K562 (cell line): ENCODE data around the gene PBRM1. TPM values are rescaled to one million over a fixed set of nuclear protein-coding genes. Genes with fewer than 3 reads are reported as not detected.

Experiments
- ATAC-seq: fragments of 200-7000 bp; cut with Tn5 transposase; 3 replicates; pipeline ENCODE4 v1.9.1; 2020; ENCODE audit warnings: moderate library complexity
- BruUV-seq: library from RNA; stranded (reverse); fragments of 400-500 nt; replicated peaks from 2 replicates; lab custom pipeline; 2021; lab: Mats Ljungman, UMichigan
- CTCF ChIA-PET: fragments of 300-600 bp; formaldehyde crosslinking; extraction: SDS; loops from one replicate; lab custom pipeline; 2021; ENCODE audit warnings: low intra/inter-chr PET ratio; lab: Yijun Ruan, JAX
- POLR2A ChIA-PET: fragments of 300-600, 350-650 bp; sonication (Branson Sonifier 250); formaldehyde crosslinking; extraction: SDS; loops from one replicate; lab custom pipeline; 2021; ENCODE audit warnings: antibody characterized with exemption, inconsistent platforms; lab: Yijun Ruan, JAX
- DNase-seq, 4 experiments: peaks; one replicate each; pipeline versions ENCODE4 v3.0.0 to v3.0.0-alpha.2; 2011 to 2018; ENCODE audit warnings: low spot score in 3 of 4, mixed read lengths in 3 of 4; ENCODE audit errors: extremely low read depth in 1 of 4
- FAIRE-seq: peaks from 2 replicates; lab custom pipeline; 2011; peaks lifted over from hg19 to GRCh38; lab: Jason Lieb, UNC
- H2AFZ ChIP-seq: 2 replicates; pipeline ENCODE4 v1.6.0; 2011; ENCODE audit warnings: low read depth, low read length, control low read depth, inconsistent platforms
- H3K27ac ChIP-seq: fragments of 200-600 bp; 3 replicates; pipeline ENCODE4 v1.8.0; 2011; ENCODE audit warnings: low read depth, mild to moderate bottlenecking, control low read depth, inconsistent platforms, low read length, moderate library complexity, mixed read lengths; ENCODE audit errors: extremely low read depth
- H3K27me3 ChIP-seq, 2 experiments: fragments of 300-600 bp in 1 of 2; 2 replicates in 1 of 2; 3 replicates in 1 of 2; pipeline versions ENCODE4 v1.6.0 to v1.8.0; 2011; ENCODE audit warnings: inconsistent platforms in 2 of 2, low read length in 2 of 2, mild to moderate bottlenecking in 1 of 2, mixed read lengths in 1 of 2, moderate library complexity in 1 of 2; ENCODE audit not compliant: control insufficient read depth in 2 of 2, insufficient read depth in 2 of 2
- H3K36me3 ChIP-seq: fragments of 300-600 bp; 3 replicates; pipeline ENCODE4 v1.8.0; 2011; ENCODE audit warnings: mild to moderate bottlenecking, low read length, inconsistent platforms; ENCODE audit not compliant: control insufficient read depth, insufficient read depth
- H3K4me1 ChIP-seq, 2 experiments: fragments of 200-600 bp in 1 of 2; replicated peaks in 1 of 2; 2 replicates in 1 of 2; 3 replicates in 1 of 2; pipeline versions ENCODE4 v1.5.1 to v1.8.0; 2011; ENCODE audit warnings: inconsistent platforms in 2 of 2, low read length in 2 of 2, mild to moderate bottlenecking in 1 of 2, mixed read lengths in 1 of 2, moderate library complexity in 1 of 2; ENCODE audit not compliant: control insufficient read depth in 2 of 2, insufficient read depth in 2 of 2
- H3K4me2 ChIP-seq: 2 replicates; pipeline ENCODE4 v1.6.1; 2011; ENCODE audit warnings: low read length, control low read depth, inconsistent platforms, mixed read lengths; ENCODE audit not compliant: insufficient read depth
- H3K4me3 ChIP-seq: fragments of 200-600 bp; sonication (generic), shearing (Covaris generic); 2 replicates; pipeline ENCODE4 v1.5.1; 2016; ENCODE audit warnings: control low read depth, inconsistent platforms
- H3K79me2 ChIP-seq: fragments of 200-600 bp; 3 replicates; pipeline ENCODE4 v1.8.0; 2011; ENCODE audit warnings: low read length, inconsistent platforms; ENCODE audit not compliant: control insufficient read depth, insufficient read depth
- H3K9ac ChIP-seq, 2 experiments: 2 replicates each; pipeline versions ENCODE4 v1.6.0 to v1.6.1; 2011; ENCODE audit warnings: low read depth in 2 of 2, low read length in 2 of 2, control low read depth in 1 of 2, inconsistent platforms in 1 of 2, mild to moderate bottlenecking in 1 of 2, mixed read lengths in 1 of 2; ENCODE audit not compliant: insufficient read depth in 1 of 2
- H3K9me1 ChIP-seq: one replicate; pipeline ENCODE4 v1.6.0; 2011; ENCODE audit warnings: inconsistent platforms, mild to moderate bottlenecking, low read length, moderate library complexity; ENCODE audit not compliant: control insufficient read depth, insufficient read depth
- H3K9me3 ChIP-seq: replicated peaks from 2 replicates; pipeline ENCODE4 v1.5.1; 2011; ENCODE audit warnings: low read depth, low read length, inconsistent platforms; ENCODE audit not compliant: control insufficient read depth, insufficient read depth
- H4K20me1 ChIP-seq: replicated peaks from 2 replicates; pipeline ENCODE4 v1.6.1; 2011; ENCODE audit warnings: low read length, inconsistent platforms, mixed read lengths; ENCODE audit not compliant: control insufficient read depth, insufficient read depth
- GABPB2 ChIP-seq: fragments of 250-450 bp; sonication (Bioruptor Pico); conservative IDR thresholded peaks from 2 replicates; pipeline ENCODE4 v1.5.1; 2021; ENCODE audit warnings: mild to moderate bottlenecking
- GTF2E2 ChIP-seq: fragments of 200-800 bp; sonication (Bioruptor generic); IDR thresholded peaks from 2 replicates; pipeline ENCODE4 v1.6.1; 2016; ENCODE audit warnings: missing genetic modification characterization, missing compliant biosample characterization
- KDM4B ChIP-seq, 2 experiments: fragments of 450-650 bp in 1 of 2; sonication (generic) in 1 of 2; IDR thresholded peaks; 2 replicates each; pipeline ENCODE4 v1.6.1; 2016 to 2017; ENCODE audit warnings: borderline replicate concordance in 2 of 2, antibody characterized with exemption in 1 of 2, low read depth in 1 of 2, mild to moderate bottlenecking in 1 of 2
- MITF ChIP-seq: IDR thresholded peaks from 2 replicates; pipeline ENCODE4 v1.6.1; 2014; ENCODE audit warnings: antibody characterized with exemption
- RUNX1 ChIP-seq: sonication (generic); IDR thresholded peaks from 2 replicates; pipeline ENCODE4 v1.6.1; 2016; ENCODE audit warnings: antibody characterized with exemption, low read depth
- SP2 ChIP-seq: IDR thresholded peaks from 2 replicates; pipeline ENCODE4 v1.6.1; 2011; ENCODE audit warnings: mild to moderate bottlenecking, low read depth, low read length, moderate library complexity; ENCODE audit not compliant: poor library complexity, severe bottlenecking; ENCODE audit errors: extremely low read depth
- SRSF1 ChIP-seq: fragments of 200-400 bp; formaldehyde crosslinking; IDR thresholded peaks from 2 replicates; pipeline ENCODE4 v1.6.1; 2017; ENCODE audit warnings: mild to moderate bottlenecking, low read depth, low read length, moderate library complexity
- U2AF2 ChIP-seq: fragments of 200-400 bp; formaldehyde crosslinking; optimal IDR thresholded peaks from 2 replicates; pipeline ENCODE3; 2017; ENCODE audit warnings: low read depth, mild to moderate bottlenecking, low read length
- ZZZ3 ChIP-seq: fragments of 450-650 bp; IDR thresholded peaks from 2 replicates; pipeline ENCODE4 v1.6.1; 2016; ENCODE audit warnings: antibody characterized with exemption, mild to moderate bottlenecking, moderate library complexity
- WGBS: fragments of 100-300 bp; shearing (Covaris generic); methylation state at CpG from one replicate; pipeline ENCODE4 v1.1.6; 2016; ENCODE audit warnings: low coverage, mixed read lengths; ENCODE audit not compliant: insufficient coverage; ENCODE audit errors: missing lambda C conversion rate; 5-methylcytosine and 5-hydroxymethylcytosine counted together
- in situ Hi-C: fragments of 300-500 bp; cut with MboI; formaldehyde crosslinking; loops from 4 replicates; pipeline ENCODE4 v1.15.0; 2018; ENCODE audit warnings: inconsistent platforms, mixed read lengths
- intact Hi-C: fragments of 100-400 bp; cut with micrococcal nuclease; formaldehyde crosslinking; loops from 2 replicates; pipeline ENCODE4 v1.14.2; 2022
- polyA plus RNA-seq, 8 experiments: library from polyadenylated mRNA; depleted of rRNA in 4 of 8; stranded (reverse) in 5 of 8; unstranded in 3 of 8; fragments of >200 nt; fragmentation: Nextera tagmentation in 2 of 8; fragmentation: Illumina TruSeq in 1 of 8; extraction: Ambion mirVana in 2 of 8; extraction: Trizol in 1 of 8; gene quantifications; 2 replicates each; pipeline versions ENCODE4 v1.2.1 to v1.2.3, GENCODE V29; 2011 to 2014; ENCODE audit warnings: inconsistent platforms in 1 of 8, missing spikeins in 1 of 8
- total RNA-seq, 7 experiments: library from RNA; depleted of rRNA in 6 of 7; stranded (reverse); fragments of >200 nt in 6 of 7; fragmentation: Illumina TruSeq in 2 of 7; extraction: Trizol in 2 of 7; gene quantifications; 2 replicates each; pipeline versions ENCODE4 v1.2.1 to v1.2.3, GENCODE V29; 2011 to 2021; ENCODE audit warnings: low replicate concordance in 1 of 7

PBRM1 gene
- total and polyA plus RNA-seq, 9 of the 15 experiments (the other 6 are each of a cell fraction or from before 2014, with no cell fraction given), result 3.9 to 31.8 (median 19.0) TPM

- in situ Hi-C loops, result no loop called here
- no TSS peak for BruUV-seq
- no peak for FAIRE-seq
These were observed 38.2 kb upstream of the PBRM1 start for GRCh38 chr3:52723935-52724334.

More at GRCh38 chr3:52723935-52724334, 38.2 kb upstream of the PBRM1 start:
- no peaks in the 10 kb centered on the region for H4K20me1 ChIP-seq
- POLR2A ChIA-PET, result no interaction called here
- no peaks in the 10 kb centered on the region for H3K27me3 ChIP-seq
- no peak overlapping the region for H3K27ac ChIP-seq
- no peaks in the 10 kb centered on the region for H3K9me1 ChIP-seq
- no peak overlapping the region for H3K4me2 ChIP-seq
- H3K4me3 ChIP-seq, result no peak overlapping the region
- intact Hi-C loops, result no loop called here
- CTCF ChIA-PET, result no interaction called here
- WGBS, result 74% methylated on average over 4 of the region's 5 CpGs
- ATAC-seq (no peak), DNase-seq (no peak)
- H2AFZ ChIP-seq, result no peak overlapping the region
- H3K4me1 ChIP-seq, result no peaks in the 10 kb centered on the region
- no peaks in the 10 kb centered on the region for H3K36me3 ChIP-seq
- H3K9me3 ChIP-seq, result no peaks in the 10 kb centered on the region; the same call in 1 of the 2 replicates
- H3K9ac ChIP-seq, result no peak overlapping the region
- H3K79me2 ChIP-seq, result no peaks in the 10 kb centered on the region
- TF ChIP-seq KDM4B (IDR thresholded peaks at IDR 0.05; ENCODE audit: borderline replicate concordance in 2 of 2, low read depth in 1 of 2) (no peak), GTF2E2 (tag) (no peak), U2AF2 (no peak), GABPB2 (no peak), ZZZ3 (no peak), SP2 (no peak), MITF (no peak), RUNX1 (no peak), SRSF1 (no peak)
